Fibroblast of skin of abdomen (primary cell): Measurements from ENCODE around the gene SUSD6.
"Not testable (repeated sequence)": the region's sequence is repeated elsewhere in the genome, so short reads cannot be mapped to it uniquely, and the experiment has no call there.

Experiments
- DNase-seq: peaks from one replicate; pipeline ENCODE4 v3.0.0-alpha.2; 2013

The SUSD6 gene

DNA sequence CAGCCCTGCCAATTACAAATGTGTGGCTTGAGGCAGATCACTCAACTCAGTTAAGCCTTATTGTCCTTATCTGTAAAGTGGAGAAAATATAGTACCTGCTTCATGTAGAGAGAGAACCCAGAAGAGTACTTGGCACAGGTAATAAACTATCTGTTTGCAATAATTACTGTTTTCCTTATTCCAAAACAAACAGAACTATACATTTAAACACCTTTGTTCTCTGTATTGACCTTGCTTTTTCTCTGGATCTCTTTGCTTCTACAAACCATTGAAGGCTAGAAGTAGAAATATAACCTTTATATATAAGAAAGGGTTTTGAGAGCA, 84.8 kb downstream of the SUSD6 start:
- no peak for DNase-seq

GRCh38 chr14:69696633-69697557, 85.5 kb downstream of the SUSD6 start:
- DNase-seq: peak; percentile 18

DNA sequence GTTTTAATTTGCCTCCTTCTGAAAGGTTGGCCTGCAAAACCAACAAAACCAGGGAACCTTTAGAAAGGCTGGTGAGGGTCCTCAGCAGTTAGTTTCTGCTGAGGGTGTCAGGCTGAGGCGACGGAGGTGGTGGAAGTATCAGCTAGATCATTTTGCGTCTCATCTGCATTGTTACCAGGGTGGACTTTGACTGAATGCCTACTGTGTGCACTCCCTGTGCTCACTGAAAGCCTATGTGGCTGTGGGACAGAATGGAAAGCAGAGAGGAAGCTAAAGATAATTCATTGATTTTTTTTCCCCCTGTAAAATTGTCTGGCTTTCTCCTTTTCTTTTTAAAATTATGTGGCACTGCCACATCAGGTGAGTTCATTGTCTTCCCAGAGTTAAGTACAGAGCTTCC, 87.2 kb downstream of the SUSD6 start:
- no peak for DNase-seq

GRCh38 chr14:69699243-69699642, 87.8 kb downstream of the SUSD6 start:
- not testable (repeated sequence) for DNase-seq

GRCh38 chr14:69699748-69700303, 88.4 kb downstream of the SUSD6 start:
- DNase-seq: no peak

- DNase-seq: no peak
Measured at GRCh38 chr14:69700575-69700974, 89.2 kb downstream of the SUSD6 start.

DNA sequence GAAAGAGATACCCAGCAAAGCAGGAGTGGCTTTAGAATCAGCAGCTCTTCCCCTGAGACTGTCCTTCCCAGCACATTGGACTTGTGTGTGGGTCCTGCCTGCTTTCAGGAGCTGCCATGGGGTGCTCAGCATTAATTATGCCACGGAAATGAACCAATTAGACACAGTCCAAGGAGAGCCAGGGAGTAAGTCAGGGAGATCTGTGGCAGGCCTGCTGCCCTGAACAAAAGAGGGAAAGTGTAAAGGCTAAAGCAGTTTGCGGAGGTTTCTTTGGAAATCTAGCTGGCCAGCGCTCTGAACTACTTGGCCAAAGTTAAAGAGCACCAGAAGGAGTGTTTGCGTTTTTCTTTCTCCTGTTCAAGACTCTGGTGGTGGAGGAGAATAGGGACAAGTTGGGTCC, 89.9 kb downstream of the SUSD6 start:
- no peak for DNase-seq

- DNase-seq: no peak
Measured at GRCh38 chr14:69701857-69702256, 90.5 kb downstream of the SUSD6 start.

- DNase-seq: no peak
Measured at GRCh38 chr14:69703047-69704039, 91.9 kb downstream of the SUSD6 start.

- DNase-seq: no peak
Measured at GRCh38 chr14:69704319-69704718, 92.9 kb downstream of the SUSD6 start.

- no peak for DNase-seq
Measured at GRCh38 chr14:69705706-69706105, 94.3 kb downstream of the SUSD6 start.

DNA sequence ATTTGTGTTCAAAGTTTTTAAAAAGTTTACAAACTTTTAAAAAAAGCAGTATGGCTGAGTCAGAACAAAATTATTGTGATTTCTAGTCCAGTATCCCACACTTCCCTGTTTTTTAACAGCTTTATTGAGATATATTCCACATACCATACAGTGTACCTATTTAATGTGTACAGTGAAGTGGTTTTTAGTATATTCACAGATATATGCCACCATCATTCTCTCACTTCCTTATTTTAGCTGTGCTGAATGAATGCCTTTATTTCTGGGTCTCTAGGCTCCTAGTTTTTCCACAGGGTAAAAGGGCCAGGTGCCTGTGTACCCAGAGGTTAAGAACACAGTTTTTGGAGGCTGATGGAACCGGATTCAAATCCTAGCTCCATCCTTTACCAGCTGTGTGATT, 96.7 kb downstream of the SUSD6 start:
- DNase-seq: no peak

GRCh38 chr14:69708586-69709560, 97.5 kb downstream of the SUSD6 start:
- peak; percentile 20 for DNase-seq

DNA sequence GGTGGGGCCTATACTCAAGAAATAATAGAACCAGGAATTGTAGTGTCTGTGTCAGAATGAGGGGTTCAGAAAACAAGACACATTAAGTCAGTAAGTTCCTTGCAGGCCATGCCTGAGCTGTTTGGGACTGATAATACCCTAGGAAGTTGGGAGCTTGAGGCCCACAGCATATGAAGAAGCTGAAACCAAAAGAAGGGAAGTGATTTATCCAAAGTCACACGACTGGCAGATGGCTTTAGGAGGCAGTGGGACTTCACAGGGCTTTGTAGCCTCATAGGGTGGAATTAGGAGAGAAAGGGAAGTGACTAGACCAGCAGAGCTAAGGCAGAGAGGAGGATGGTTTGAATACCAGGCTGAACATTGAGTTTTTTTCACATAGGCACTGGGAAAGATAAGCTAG, 99.0 kb downstream of the SUSD6 start:
- no peak for DNase-seq

DNA sequence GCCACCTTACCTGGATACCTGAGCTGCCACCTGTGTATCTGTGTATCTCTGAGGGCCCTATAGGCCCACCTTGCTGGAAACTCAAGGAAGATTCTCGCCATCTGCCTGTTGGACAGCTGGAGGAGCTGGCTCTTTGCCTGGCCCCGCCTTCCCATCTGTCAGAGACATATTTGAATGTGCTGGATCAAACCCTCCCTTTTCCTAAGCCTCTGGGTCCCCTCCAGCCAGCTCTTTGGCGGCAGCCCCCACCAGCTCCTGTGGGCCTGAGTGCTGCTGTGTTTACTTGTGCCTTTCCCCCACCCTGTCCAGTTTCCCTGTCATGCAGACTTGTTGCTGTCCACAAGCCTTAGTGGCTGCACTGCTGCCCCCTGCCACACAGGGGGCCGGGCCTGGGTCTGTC, 99.7 kb downstream of the SUSD6 start:
- peak; percentile 30 for DNase-seq

GRCh38 chr14:69711477-69711876, 100.1 kb downstream of the SUSD6 start:
- no peak for DNase-seq

DNA sequence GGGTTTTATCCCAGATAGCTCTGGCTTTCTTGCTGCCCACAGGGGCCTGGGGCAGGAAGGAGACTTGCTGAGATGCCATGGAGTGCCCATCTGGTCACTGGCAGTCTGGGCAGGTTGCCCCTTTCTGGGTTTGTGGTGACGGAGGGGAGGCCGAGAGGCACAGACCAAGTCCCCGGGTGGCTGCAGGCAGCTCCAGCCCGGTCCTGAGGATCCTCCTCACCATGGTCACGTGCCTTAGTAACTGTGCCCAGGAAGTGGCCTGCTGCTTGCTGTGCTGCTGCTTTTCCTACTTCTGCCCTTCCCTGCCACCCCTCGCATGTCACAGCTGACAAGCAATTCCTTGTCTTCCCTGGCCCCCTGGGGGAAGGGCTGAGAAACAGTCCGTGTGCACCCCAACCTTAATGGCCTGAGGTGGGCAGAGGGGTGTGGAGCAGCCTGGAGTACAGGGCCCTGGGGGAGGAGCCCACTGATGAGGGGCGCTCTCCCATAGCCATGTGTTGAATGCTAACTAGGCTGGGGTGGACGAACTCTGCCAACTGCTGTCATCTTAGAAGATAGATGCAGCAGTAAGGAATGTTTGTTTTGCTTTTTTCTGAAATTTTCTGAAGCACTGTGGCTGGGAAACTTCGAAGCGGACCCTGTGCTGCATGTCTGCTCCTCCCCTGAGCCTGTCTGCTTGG, 100.6 kb downstream of the SUSD6 start:
- peak; percentile 44 for DNase-seq

DNA sequence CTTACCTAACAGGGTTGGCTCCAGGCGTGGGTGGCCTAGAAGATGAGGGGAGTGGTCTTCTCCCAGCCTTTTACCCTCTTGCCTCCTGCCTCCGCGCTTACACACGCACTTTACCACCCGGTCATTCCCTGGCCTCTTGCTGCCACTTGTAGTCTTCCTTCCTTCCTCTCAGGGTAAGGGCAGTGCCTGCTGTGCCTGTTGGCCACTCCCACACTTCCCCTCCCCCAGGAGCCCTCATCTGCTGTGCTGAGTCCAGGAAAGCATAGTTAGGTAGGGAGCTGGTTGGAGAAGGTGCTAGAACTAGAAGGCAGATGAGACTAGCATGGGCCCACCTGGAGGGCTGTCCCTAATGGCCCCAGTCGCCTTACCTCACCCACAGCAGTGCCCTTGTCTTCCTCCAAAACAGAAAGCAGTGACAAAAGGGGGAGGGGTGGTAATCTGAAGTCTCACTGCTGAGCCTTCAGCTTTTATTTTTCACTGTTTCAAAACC, 101.2 kb downstream of the SUSD6 start:
- DNase-seq: no peak

DNA sequence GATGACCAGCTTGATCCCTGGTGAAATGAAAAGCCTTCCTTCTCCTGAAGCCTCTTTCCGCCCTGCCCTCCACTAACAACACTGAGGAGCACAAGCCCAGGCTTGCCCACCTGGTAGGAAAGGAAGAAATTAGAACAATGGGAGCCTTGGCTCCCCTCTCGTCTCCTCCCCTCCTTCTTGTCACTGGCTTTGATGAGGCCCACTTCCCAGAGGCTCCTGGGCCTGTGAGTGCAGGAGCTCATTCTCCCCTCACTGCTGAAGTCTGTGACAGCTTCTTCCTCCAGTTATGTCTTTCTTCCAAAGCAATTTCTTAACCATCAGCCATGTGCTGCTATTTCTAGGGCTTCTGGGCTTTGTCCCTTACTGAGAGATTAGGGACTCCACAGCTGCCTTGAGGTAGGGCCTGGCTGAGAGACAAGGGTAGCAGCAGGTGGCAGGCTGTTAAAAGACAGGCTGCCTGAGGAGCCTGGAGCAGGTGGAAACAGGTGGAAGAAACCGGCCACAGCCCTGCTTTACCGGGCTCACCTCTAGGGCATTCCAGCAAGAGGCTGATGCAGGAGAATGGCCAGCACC, 101.9 kb downstream of the SUSD6 start:
- DNase-seq: no peak

DNA sequence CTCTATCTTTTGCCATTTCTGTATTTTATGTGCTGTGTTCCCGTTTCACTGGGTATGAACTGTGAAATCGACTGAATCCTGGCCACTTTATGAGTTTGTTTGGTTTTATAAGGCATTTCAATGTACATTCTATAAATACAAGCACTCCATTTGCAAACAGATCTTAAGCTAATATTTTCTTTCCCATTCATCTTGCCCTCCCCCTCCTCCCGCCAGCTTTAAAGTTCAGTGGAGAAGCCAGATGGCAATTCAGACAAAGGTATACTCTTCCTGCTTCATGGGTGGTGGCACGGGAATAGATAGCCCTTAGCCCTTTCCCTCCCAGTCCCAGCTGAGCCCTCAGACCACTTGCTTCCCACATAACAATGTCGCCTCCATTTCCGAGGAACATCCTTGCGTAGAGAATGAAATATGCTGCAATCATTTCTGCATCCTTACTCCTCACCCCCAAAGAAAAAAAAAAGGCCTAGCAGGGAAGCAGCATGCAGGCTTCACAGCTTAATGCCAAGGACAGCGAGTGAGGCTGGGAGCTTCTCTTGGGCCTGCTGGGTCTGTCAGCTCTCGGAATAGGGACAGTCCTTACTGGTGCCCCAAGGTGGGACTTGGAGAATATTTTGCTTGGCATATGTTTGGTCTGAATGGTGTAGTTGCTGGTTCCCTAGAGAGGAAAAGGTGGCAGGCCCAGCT, 102.7 kb downstream of the SUSD6 start:
- no peak for DNase-seq
